Kidney (tissue), 14 donors: Measurements from ENCODE around the gene TAF6. TPM values are rescaled to one million over a fixed set of nuclear protein-coding genes. Genes with fewer than 3 reads are reported as not detected.

Experiments
- DNase-seq, 5 donors: peaks; one replicate each; pipeline ENCODE4 v3.0.0-alpha.2; 2013 to 2020
- FAIRE-seq: peaks from 2 replicates; lab custom pipeline; 2012; peaks lifted over from hg19 to GRCh38; lab: Jason Lieb, UNC
- H3K27ac ChIP-seq, 2 donors: one replicate each; pipeline ENCODE4 v1.7.0; 2013; ENCODE audit warnings: low read depth in 2 of 2, low read length in 2 of 2, inconsistent platforms in 1 of 2
- H3K27me3 ChIP-seq: one replicate; pipeline ENCODE4 v1.7.1; 2013; ENCODE audit warnings: low read length, inconsistent platforms; ENCODE audit not compliant: control insufficient read depth, insufficient read depth
- H3K36me3 ChIP-seq, 3 donors: one replicate each; pipeline versions ENCODE4 v1.7.0 to v1.7.1; 2013; ENCODE audit warnings: low read length in 3 of 3, control low read depth in 1 of 3, inconsistent platforms in 1 of 3; ENCODE audit not compliant: insufficient read depth in 3 of 3, control insufficient read depth in 2 of 3
- H3K4me1 ChIP-seq, 3 donors: one replicate each; pipeline versions ENCODE4 v1.7.0 to v1.7.1; 2013; ENCODE audit warnings: low read length in 3 of 3, inconsistent platforms in 1 of 3, low read depth in 1 of 3; ENCODE audit not compliant: control insufficient read depth in 2 of 3, insufficient read depth in 2 of 3
- H3K4me3 ChIP-seq, 3 donors: one replicate each; pipeline versions ENCODE4 v1.7.0 to v1.8.1; 2013; ENCODE audit warnings: low read length in 3 of 3, control low read depth in 1 of 3, inconsistent platforms in 1 of 3
- H3K9ac ChIP-seq, 3 donors: one replicate each; pipeline versions ENCODE4 v1.7.0 to v1.7.1; 2013; ENCODE audit warnings: low read length in 3 of 3, control low read depth in 1 of 3, inconsistent platforms in 1 of 3
- H3K9me3 ChIP-seq, 3 donors: one replicate each; pipeline versions ENCODE4 v1.7.0 to v1.7.1; 2013; ENCODE audit warnings: low read length in 3 of 3, control low read depth in 1 of 3, inconsistent platforms in 1 of 3; ENCODE audit not compliant: control insufficient read depth in 2 of 3, insufficient read depth in 1 of 3
- intact Hi-C: fragments of 100-400 bp; cut with DNase I; formaldehyde crosslinking; loops from one replicate; pipeline ENCODE4 v1.11.1; 2022
- polyA plus RNA-seq: library from polyadenylated mRNA; stranded (reverse); fragments of 350-450 nt; fragmentation: Illumina TruSeq; extraction: RNeasy Lipid Tissue Mini Kit (QIAGEN cat#74804); gene quantifications from one replicate; pipeline ENCODE4 v1.2.3, GENCODE V29; 2014; ENCODE audit warnings: low read depth, low replicate concordance; ENCODE audit not compliant: insufficient read depth
- total RNA-seq: library from RNA; stranded (reverse); fragmentation: NEBNext Ultra II Directional; extraction: Animal tissue kit (Norgen Biotek cat#: 25700); gene quantifications from one replicate; pipeline ENCODE4 v1.2.1, GENCODE V29; 2021
- TF ChIP-seq, protein P1 (sequence below): IDR thresholded peaks from 3 replicates; pipeline ENCODE4 v1.5.1; 2012; ENCODE audit warnings: mild to moderate bottlenecking, moderate library complexity, borderline replicate concordance; ENCODE audit not compliant: insufficient read depth; ENCODE audit errors: extremely low read depth
- donor health status: control.
- donor health status: control.
- donor health status: control.
- donor health status: control.
- donor health status: control.
- donor health status: DM: yes; HTN: yes; CAD: no.
- donor health status: Normal renal cell carcinoma (clear cell type).

The TAF6 gene
- total and polyA plus RNA-seq, 2 donors from 2014 or later = 41.3 to 62.7 TPM

DNA sequence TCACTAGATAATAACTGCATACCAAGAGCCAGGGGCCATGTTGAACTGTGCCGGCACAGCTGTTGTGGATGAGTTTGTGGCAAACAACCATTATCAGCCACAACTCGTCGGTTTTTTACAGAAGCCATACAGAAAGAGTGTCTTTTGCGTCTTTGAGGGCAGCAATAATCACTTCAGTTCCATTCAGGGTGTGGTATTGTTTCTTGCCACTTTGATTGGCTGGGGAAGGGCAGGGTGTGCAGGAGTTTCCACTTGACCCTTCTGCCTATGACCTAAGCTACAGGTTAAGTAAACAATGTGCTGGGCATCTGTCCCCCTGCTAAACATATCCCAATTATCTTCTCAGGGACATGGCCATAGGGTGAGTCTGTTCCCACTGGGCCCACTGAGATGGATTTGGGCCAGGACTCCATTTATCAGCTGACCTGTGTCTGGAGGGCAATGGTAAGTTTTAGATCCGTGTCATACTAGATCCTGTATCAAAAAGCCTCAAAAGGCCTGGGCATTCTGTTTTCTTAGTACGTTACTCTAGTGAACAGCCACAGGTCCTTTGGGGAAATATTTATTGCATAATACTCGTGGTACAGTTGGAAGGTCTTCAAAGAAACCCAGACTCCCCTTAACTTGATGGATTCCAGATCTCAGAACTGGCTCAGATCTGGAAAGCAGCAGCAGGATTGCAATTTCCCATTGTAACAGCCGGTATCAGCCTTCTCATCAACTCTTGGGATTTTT lies 53.5 kb downstream of the TAF6 start:
- H3K27me3 ChIP-seq = no peaks in the 10 kb centered on the region
- H3K36me3 ChIP-seq = peaks cover 21 to 39% (median 23%) of the 10 kb centered on the region in 3 donors
- no peak overlapping the region for H3K4me3 ChIP-seq
- no peak for FAIRE-seq
- DNase-seq = peak in 2 of 5 donors; percentile 62 to 84
- TF ChIP-seq, protein P1, sequence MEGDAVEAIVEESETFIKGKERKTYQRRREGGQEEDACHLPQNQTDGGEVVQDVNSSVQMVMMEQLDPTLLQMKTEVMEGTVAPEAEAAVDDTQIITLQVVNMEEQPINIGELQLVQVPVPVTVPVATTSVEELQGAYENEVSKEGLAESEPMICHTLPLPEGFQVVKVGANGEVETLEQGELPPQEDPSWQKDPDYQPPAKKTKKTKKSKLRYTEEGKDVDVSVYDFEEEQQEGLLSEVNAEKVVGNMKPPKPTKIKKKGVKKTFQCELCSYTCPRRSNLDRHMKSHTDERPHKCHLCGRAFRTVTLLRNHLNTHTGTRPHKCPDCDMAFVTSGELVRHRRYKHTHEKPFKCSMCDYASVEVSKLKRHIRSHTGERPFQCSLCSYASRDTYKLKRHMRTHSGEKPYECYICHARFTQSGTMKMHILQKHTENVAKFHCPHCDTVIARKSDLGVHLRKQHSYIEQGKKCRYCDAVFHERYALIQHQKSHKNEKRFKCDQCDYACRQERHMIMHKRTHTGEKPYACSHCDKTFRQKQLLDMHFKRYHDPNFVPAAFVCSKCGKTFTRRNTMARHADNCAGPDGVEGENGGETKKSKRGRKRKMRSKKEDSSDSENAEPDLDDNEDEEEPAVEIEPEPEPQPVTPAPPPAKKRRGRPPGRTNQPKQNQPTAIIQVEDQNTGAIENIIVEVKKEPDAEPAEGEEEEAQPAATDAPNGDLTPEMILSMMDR = no peak
- peaks cover 2 to 6% (median 2%) of the 10 kb centered on the region in 3 donors for H3K9me3 ChIP-seq
- intact Hi-C loops = no loop called here
- H3K4me1 ChIP-seq = no peaks in the 10 kb centered on the region
- H3K27ac ChIP-seq = no peak overlapping the region
- no peak overlapping the region for H3K9ac ChIP-seq

DNA sequence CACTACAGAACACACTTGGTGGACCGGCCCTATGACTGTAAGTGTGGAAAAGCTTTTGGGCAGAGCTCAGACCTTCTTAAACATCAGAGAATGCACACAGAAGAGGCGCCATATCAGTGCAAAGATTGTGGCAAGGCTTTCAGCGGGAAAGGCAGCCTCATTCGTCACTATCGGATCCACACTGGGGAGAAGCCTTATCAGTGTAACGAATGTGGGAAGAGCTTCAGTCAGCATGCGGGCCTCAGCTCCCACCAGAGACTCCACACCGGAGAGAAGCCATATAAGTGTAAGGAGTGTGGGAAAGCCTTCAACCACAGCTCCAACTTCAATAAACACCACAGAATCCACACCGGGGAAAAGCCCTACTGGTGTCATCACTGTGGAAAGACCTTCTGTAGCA lies 55.0 kb downstream of the TAF6 start:
- no peaks in the 10 kb centered on the region for H3K9me3 ChIP-seq

DNA sequence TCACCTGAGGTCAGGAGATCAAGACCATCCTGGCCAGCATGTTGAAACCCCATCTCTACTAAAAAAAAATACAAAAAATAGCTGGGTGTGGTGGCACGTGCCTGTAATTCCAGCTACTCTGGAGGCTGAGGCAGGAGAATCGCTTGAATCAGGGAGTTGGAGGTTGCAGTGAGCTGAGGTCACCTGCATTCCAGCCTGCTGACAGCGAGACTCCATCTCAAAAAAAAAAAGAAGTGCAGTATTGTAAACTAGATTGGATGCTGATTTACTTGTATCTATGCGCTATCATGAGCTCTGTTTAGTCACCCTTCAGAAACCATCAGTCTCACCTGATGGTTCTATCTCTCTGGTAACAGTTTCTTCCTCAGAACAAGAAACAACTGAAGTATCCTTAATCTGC lies 55.8 kb downstream of the TAF6 start:
- TF ChIP-seq, protein P1 = no peak
- intact Hi-C loops = no loop called here
- Histone ChIP-seq H3K4me3 (no peak overlapping the region), H3K9me3 (no peaks in the 10 kb centered on the region), H3K36me3 (peaks cover 16 to 40% (median 26%) of the 10 kb centered on the region in 3 donors), H3K27me3 (no peaks in the 10 kb centered on the region), H3K4me1 (no peaks in the 10 kb centered on the region), H3K27ac (no peak overlapping the region), H3K9ac (no peak overlapping the region)
- DNase-seq = no peak
- FAIRE-seq = no peak

More for the DNA sequence above, 55.0 kb downstream of the TAF6 start:
- peaks cover 13 to 32% (median 19%) of the 10 kb centered on the region in 3 donors for H3K36me3 ChIP-seq
- no peak overlapping the region for H3K9ac ChIP-seq
- H3K4me3 ChIP-seq = no peak overlapping the region
- intact Hi-C loops = no loop called here
- H3K27me3 ChIP-seq = no peaks in the 10 kb centered on the region
- no peak overlapping the region for H3K27ac ChIP-seq
- FAIRE-seq = no peak
- TF ChIP-seq, protein P1 = no peak
- DNase-seq = peak in 1 of 5 donors; percentile 10
- no peaks in the 10 kb centered on the region for H3K4me1 ChIP-seq
